Suprapubic skin (tissue), 4 donors: Measurements from ENCODE around the gene SLC5A1. TPM values are rescaled to one million over a fixed set of nuclear protein-coding genes. Genes with fewer than 3 reads are reported as not detected.
"Not testable (repeated sequence)": the region's sequence is repeated elsewhere in the genome, so short reads cannot be mapped to it uniquely, and the experiment has no call there.

Source experiments
- DNase-seq, 2 donors: peaks; one replicate each; pipeline ENCODE4 v3.0.0-alpha.2; 2019; ENCODE audit warnings: low spot score in 2 of 2
- H3K27ac ChIP-seq: fragments of 200-600 bp; sonication (generic); one replicate; pipeline ENCODE4 v1.5.1; 2019
- H3K27me3 ChIP-seq: fragments of 200-600 bp; sonication (generic); one replicate; pipeline ENCODE4 v1.5.1; 2019
- H3K36me3 ChIP-seq: fragments of 200-600 bp; sonication (generic); one replicate; pipeline ENCODE4 v1.5.1; 2019
- H3K4me1 ChIP-seq: fragments of 200-600 bp; sonication (generic); one replicate; pipeline ENCODE4 v1.5.1; 2019
- H3K4me3 ChIP-seq: fragments of 200-600 bp; sonication (generic); one replicate; pipeline ENCODE4 v1.5.1; 2019; ENCODE audit warnings: mild to moderate bottlenecking
- H3K9me3 ChIP-seq: fragments of 200-600 bp; sonication (generic); one replicate; pipeline ENCODE4 v1.5.1; 2019
- CTCF ChIP-seq, 2 donors: fragments of 200-600 bp in 1 of 2; fragments of 450-650 bp in 1 of 2; sonication (generic) in 1 of 2; IDR thresholded peaks; one replicate each; pipeline ENCODE4 v1.5.1; 2016 to 2019; ENCODE audit warnings: antibody characterized with exemption in 2 of 2, mild to moderate bottlenecking in 1 of 2, moderate library complexity in 1 of 2
- EP300 ChIP-seq: sonication (generic); formaldehyde crosslinking; IDR thresholded peaks from one replicate; pipeline ENCODE4 v1.6.1; 2017; ENCODE audit warnings: antibody characterized with exemption
- POLR2A ChIP-seq, 2 donors: fragments of 450-650 bp; IDR thresholded peaks; one replicate each; pipeline ENCODE4 v1.6.1; 2017; ENCODE audit warnings: antibody characterized with exemption in 2 of 2, mild to moderate bottlenecking in 2 of 2, moderate library complexity in 2 of 2
- POLR2AphosphoS5 ChIP-seq, 3 donors: sonication (generic); formaldehyde crosslinking; IDR thresholded peaks; one replicate each; pipeline ENCODE4 v1.6.1; 2017; ENCODE audit warnings: antibody characterized with exemption in 3 of 3
- WGBS: methylation state at CpG from one replicate; pipeline ENCODE4 v1.1.5; 2018; 5-methylcytosine and 5-hydroxymethylcytosine counted together
- total RNA-seq, 4 donors: library from RNA; depleted of rRNA; stranded (reverse); fragments of >200 nt; gene quantifications; one replicate each; pipeline ENCODE4 v1.1.0, GENCODE V29; 2016

SLC5A1 gene
- total RNA-seq, 4 donors from 2014 or later = 11.1 to 31.3 (median 22.3) TPM

GRCh38 chr22:32123657-32124056, 80.6 kb downstream of the SLC5A1 start:
- H3K4me3 ChIP-seq = no peak overlapping the region
- H3K9me3 ChIP-seq = no peaks in the 10 kb centered on the region
- no peaks in the 10 kb centered on the region for H3K4me1 ChIP-seq
- TF ChIP-seq POLR2A (IDR thresholded peaks at IDR 0.05) (no peak), EP300 (no peak), POLR2AphosphoS5 (IDR thresholded peaks at IDR 0.05) (no peak), CTCF (IDR thresholded peaks at IDR 0.05) (no peak)
- no peaks in the 10 kb centered on the region for H3K27me3 ChIP-seq
- WGBS = 68% methylated on average over 10 of the region's 10 CpGs
- DNase-seq = no peak
- no peak overlapping the region for H3K27ac ChIP-seq
- no peaks in the 10 kb centered on the region for H3K36me3 ChIP-seq

GRCh38 chr22:32127904-32128303, 84.8 kb downstream of the SLC5A1 start:
- Histone ChIP-seq H3K4me3 (no peak overlapping the region), H3K9me3 (no peaks in the 10 kb centered on the region), H3K36me3 (no peaks in the 10 kb centered on the region), H3K4me1 (no peaks in the 10 kb centered on the region), H3K27ac (no peak overlapping the region), H3K27me3 (no peaks in the 10 kb centered on the region)
- no peak for TF ChIP-seq POLR2AphosphoS5 (IDR thresholded peaks at IDR 0.05)
- TF ChIP-seq POLR2A (IDR thresholded peaks at IDR 0.05) = no peak
- no peak for TF ChIP-seq EP300
- 85% methylated on average over 4 of the region's 4 CpGs for WGBS
- DNase-seq = no peak

GRCh38 chr22:32130464-32130863, 87.4 kb downstream of the SLC5A1 start:
- Histone ChIP-seq H3K27me3 (peaks cover 7% of the 10 kb centered on the region), H3K36me3 (no peaks in the 10 kb centered on the region), H3K4me1 (no peaks in the 10 kb centered on the region), H3K9me3 (no peaks in the 10 kb centered on the region), H3K27ac (no peak overlapping the region), H3K4me3 (no peak overlapping the region)
- no peak for DNase-seq
- WGBS = 30% methylated on average over 2 of the region's 2 CpGs
- TF ChIP-seq CTCF (IDR thresholded peaks at IDR 0.05) (no peak), EP300 (no peak), POLR2A (IDR thresholded peaks at IDR 0.05) (no peak), POLR2AphosphoS5 (IDR thresholded peaks at IDR 0.05) (no peak)

- DNase-seq = no peak
- Histone ChIP-seq H3K4me3 (no peak overlapping the region), H3K9me3 (no peaks in the 10 kb centered on the region), H3K4me1 (no peaks in the 10 kb centered on the region), H3K36me3 (no peaks in the 10 kb centered on the region), H3K27ac (no peak overlapping the region), H3K27me3 (peaks cover 7% of the 10 kb centered on the region)
- TF ChIP-seq CTCF (IDR thresholded peaks at IDR 0.05) (no peak), POLR2AphosphoS5 (IDR thresholded peaks at IDR 0.05) (no peak), EP300 (no peak), POLR2A (IDR thresholded peaks at IDR 0.05) (no peak)
- 86% methylated on average over 7 of the region's 11 CpGs for WGBS
These were observed 89.1 kb downstream of the SLC5A1 start for GRCh38 chr22:32132126-32132525.

GRCh38 chr22:32132783-32133182, 89.7 kb downstream of the SLC5A1 start:
- no peaks in the 10 kb centered on the region for H3K9me3 ChIP-seq
- 88% methylated on average over 1 of the region's 1 CpG for WGBS
- H3K27ac ChIP-seq = no peak overlapping the region
- peaks cover 7% of the 10 kb centered on the region for H3K27me3 ChIP-seq
- H3K4me1 ChIP-seq = no peaks in the 10 kb centered on the region
- TF ChIP-seq POLR2A (IDR thresholded peaks at IDR 0.05) (no peak), POLR2AphosphoS5 (IDR thresholded peaks at IDR 0.05) (no peak), EP300 (no peak), CTCF (IDR thresholded peaks at IDR 0.05) (no peak)
- H3K36me3 ChIP-seq = no peaks in the 10 kb centered on the region
- no peak overlapping the region for H3K4me3 ChIP-seq
- DNase-seq = no peak

- not testable (repeated sequence) for H3K4me3 ChIP-seq, H3K27me3 ChIP-seq, H3K36me3 ChIP-seq, H3K27ac ChIP-seq, H3K9me3 ChIP-seq, H3K4me1 ChIP-seq, DNase-seq
- WGBS = 90% methylated on average over 14 of the region's 14 CpGs
These were observed 91.7 kb downstream of the SLC5A1 start for GRCh38 chr22:32134796-32135195.

- not testable (repeated sequence) for H3K36me3 ChIP-seq, DNase-seq, H3K27ac ChIP-seq, H3K4me3 ChIP-seq, H3K4me1 ChIP-seq, H3K27me3 ChIP-seq, H3K9me3 ChIP-seq
- 73% methylated on average over 3 of the region's 3 CpGs for WGBS
These were observed 92.9 kb downstream of the SLC5A1 start for GRCh38 chr22:32135958-32136357.

GRCh38 chr22:32136881-32137280, 93.8 kb downstream of the SLC5A1 start:
- not testable (repeated sequence) for H3K36me3 ChIP-seq, H3K27ac ChIP-seq, H3K9me3 ChIP-seq, H3K4me3 ChIP-seq, H3K4me1 ChIP-seq, DNase-seq, H3K27me3 ChIP-seq
- 76% methylated on average over 3 of the region's 4 CpGs for WGBS

GRCh38 chr22:32137731-32138324, 94.8 kb downstream of the SLC5A1 start:
- H3K4me1 ChIP-seq, H3K9me3 ChIP-seq, DNase-seq, H3K27me3 ChIP-seq, H3K27ac ChIP-seq, H3K36me3 ChIP-seq: not testable (repeated sequence)
- 57% methylated on average over 14 of the region's 16 CpGs for WGBS
- H3K4me3 ChIP-seq = peak overlapping the region; percentile 30
